Bronchial epithelial cell (primary cell): ENCODE data around the gene CEP85L. TPM values are rescaled to one million over a fixed set of nuclear protein-coding genes. Genes with fewer than 3 reads are reported as not detected.
A peak's percentile ranks its signal among the peaks of the same experiment; 100 is the strongest.

ENCODE experiments used
- DNase-seq: peaks from one replicate; pipeline ENCODE4 v3.0.0-alpha.2; 2010; ENCODE audit warnings: low read depth
- FAIRE-seq: peaks from 2 replicates; lab custom pipeline; 2011; peaks lifted over from hg19 to GRCh38; lab: Jason Lieb, UNC
- H3K27me3 ChIP-seq: 2 replicates; pipeline ENCODE4 v1.5.1; 2011; ENCODE audit warnings: low read length; ENCODE audit not compliant: control insufficient read depth, insufficient read depth
- H3K36me3 ChIP-seq: 2 replicates; pipeline ENCODE4 v1.5.1; 2011; ENCODE audit warnings: low read length; ENCODE audit not compliant: control insufficient read depth, insufficient read depth
- H3K4me3 ChIP-seq: 2 replicates; pipeline ENCODE4 v1.5.1; 2011; ENCODE audit warnings: mild to moderate bottlenecking, low read depth, low read length, control low read depth
- total RNA-seq: library from RNA; depleted of rRNA; stranded (reverse); fragments of >200 nt; gene quantifications from 2 replicates; pipeline ENCODE4 v1.2.1, GENCODE V29; 2014
- TF ChIP-seq, protein P1 (sequence below): IDR thresholded peaks from 2 replicates; pipeline ENCODE4 v1.5.1; 2011; ENCODE audit warnings: mild to moderate bottlenecking, moderate library complexity, low read length, control low read depth, inconsistent platforms; ENCODE audit not compliant: insufficient read depth, severe bottlenecking

Gene CEP85L
- total RNA-seq, 1 donor from 2014 or later = 7.1 TPM

DNA sequence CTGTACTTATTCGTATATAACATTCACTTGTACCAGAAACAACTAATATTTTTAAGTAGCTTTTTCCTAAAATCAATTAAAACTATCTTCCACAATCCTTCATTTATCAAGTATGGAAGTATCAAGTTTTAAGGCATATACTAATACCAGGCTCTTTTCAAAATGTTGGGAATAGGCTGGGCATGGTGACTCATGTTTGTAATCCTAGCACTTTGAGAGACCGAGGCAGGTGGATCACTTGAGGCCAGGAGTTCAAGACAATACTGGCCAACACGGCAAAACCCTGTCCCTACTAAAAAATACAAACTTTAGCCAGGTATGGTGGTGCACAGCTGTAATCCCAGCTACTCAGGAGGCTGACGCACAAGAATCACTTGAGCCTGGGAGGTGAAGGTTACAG lies 129.0 kb downstream of the CEP85L start:
- FAIRE-seq = no peak
- Histone ChIP-seq H3K36me3 (no peaks in the 10 kb centered on the region), H3K4me3 (no peak overlapping the region), H3K27me3 (no peaks in the 10 kb centered on the region)
- TF ChIP-seq, protein P1, sequence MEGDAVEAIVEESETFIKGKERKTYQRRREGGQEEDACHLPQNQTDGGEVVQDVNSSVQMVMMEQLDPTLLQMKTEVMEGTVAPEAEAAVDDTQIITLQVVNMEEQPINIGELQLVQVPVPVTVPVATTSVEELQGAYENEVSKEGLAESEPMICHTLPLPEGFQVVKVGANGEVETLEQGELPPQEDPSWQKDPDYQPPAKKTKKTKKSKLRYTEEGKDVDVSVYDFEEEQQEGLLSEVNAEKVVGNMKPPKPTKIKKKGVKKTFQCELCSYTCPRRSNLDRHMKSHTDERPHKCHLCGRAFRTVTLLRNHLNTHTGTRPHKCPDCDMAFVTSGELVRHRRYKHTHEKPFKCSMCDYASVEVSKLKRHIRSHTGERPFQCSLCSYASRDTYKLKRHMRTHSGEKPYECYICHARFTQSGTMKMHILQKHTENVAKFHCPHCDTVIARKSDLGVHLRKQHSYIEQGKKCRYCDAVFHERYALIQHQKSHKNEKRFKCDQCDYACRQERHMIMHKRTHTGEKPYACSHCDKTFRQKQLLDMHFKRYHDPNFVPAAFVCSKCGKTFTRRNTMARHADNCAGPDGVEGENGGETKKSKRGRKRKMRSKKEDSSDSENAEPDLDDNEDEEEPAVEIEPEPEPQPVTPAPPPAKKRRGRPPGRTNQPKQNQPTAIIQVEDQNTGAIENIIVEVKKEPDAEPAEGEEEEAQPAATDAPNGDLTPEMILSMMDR = no peak
- DNase-seq = no peak

DNA sequence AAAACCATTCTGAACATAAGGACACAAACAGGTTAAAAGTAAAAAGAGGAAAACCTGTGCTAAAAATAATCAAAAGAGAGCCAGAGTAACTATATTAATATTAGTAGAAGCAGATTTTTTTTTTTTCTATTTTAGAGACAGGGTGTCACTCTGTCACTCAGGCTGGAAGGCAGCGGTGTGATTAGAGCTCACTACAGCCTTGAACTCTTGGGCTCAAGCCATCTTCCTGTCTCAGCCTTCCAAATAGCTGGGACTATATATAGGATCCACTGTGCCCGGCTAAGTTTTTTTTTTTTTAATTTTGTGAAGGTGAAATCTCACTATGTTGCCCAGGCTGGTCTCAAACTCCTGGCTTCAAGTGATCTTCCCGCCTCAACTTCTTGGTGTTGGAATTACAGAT lies 136.7 kb downstream of the CEP85L start:
- Histone ChIP-seq H3K27me3 (no peaks in the 10 kb centered on the region), H3K4me3 (no peak overlapping the region), H3K36me3 (no peaks in the 10 kb centered on the region)
- no peak for DNase-seq
- TF ChIP-seq, protein P1 = no peak
- no peak for FAIRE-seq

DNA sequence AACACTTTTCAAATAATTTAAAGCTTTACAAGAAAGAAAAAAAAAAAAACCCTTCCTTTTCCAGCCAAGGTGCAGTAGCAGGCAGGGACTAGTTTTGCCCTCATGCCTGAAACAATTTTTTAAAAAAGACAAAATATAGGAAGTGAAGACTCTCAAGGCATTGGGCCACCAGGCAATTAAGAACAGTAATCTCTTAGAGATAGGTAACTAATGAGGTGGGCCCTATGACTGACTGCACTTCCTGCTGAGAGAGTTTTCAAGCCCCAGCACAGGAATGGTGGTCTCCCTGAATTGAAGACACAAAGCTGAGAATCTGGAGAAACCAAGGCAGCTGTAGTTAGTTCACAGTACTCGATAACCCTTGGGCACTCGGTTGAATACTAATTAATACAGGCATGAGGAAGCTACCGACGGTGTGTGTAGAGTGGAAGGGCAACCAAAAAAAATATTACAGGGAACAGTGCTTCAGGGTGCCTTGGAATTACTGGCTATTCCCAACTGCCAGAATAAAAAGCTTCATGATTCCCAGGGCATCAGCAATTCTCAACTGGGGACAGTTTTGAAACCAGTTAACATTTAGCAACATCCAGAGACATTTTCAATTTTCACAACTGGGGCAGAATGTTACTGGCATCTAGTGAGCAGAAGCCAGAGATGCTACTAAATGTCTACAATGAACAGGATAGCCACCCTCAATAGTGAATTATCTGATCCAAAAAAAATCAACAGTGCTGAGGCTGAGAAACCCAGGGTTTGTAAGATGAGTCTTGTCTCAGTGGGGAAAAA lies 139.3 kb downstream of the CEP85L start:
- FAIRE-seq = no peak

DNA sequence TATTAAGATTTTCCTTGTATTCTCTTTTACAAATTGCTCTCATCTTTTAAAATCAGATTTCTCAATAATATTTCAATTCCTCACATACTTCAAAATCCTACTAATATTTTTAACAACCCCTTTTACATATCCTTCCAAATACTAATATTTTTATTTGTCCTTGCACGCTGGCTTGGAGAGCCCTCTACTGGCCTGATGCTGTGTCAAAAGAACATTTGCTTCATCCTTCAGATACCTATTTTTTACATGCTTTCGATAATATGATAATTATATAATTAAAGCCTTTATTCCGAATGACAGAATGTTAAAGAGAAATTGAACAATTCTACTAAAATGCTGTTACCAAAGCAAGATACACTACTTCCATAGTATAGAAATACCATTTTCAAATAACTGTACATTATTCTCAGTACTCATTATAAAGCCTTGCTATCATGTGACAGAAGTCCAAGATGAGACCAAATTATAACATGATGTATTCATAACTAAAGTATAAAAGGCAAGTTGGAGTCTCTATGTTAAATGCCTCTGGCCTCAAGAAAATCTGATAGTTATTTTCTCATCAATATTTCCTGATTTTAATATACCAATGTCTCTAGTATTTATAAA lies 142.3 kb downstream of the CEP85L start:
- no peaks in the 10 kb centered on the region for H3K36me3 ChIP-seq
- H3K4me3 ChIP-seq = no peak overlapping the region
- no peaks in the 10 kb centered on the region for H3K27me3 ChIP-seq
- FAIRE-seq (no peak), DNase-seq (peak; percentile 33)
- TF ChIP-seq, protein P1 = peak; percentile 33

More for the DNA sequence above, 139.3 kb downstream of the CEP85L start:
- no peak overlapping the region for H3K4me3 ChIP-seq
- H3K27me3 ChIP-seq = no peaks in the 10 kb centered on the region
- H3K36me3 ChIP-seq = no peaks in the 10 kb centered on the region
- TF ChIP-seq, protein P1 = no peak
- no peak for DNase-seq

DNA sequence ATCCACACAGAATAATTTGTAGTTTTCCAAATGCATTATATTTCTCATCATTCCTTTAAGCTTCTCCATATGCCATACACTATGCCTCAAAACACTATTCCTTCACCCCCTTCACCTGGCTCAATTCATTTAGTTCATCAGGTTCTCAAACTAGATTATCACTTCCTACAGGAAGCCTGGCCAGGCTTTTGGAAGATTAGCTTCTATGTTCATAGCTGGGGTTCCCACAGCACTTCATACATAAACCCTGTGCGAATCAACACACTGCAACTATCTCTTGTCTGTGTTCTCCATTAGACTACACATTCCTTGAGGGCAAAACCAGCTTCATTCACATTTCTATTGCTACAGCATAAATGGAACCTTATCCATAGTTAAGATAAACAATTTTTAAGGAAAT lies 143.8 kb downstream of the CEP85L start:
- no peaks in the 10 kb centered on the region for H3K27me3 ChIP-seq
- H3K36me3 ChIP-seq = no peaks in the 10 kb centered on the region
- DNase-seq = no peak
- TF ChIP-seq, protein P1 = no peak
- no peak for FAIRE-seq
- H3K4me3 ChIP-seq = no peak overlapping the region
